Bronchus fibroblast of lung (primary cell): ENCODE results near the gene GIMAP2. TPM values are rescaled to one million over a fixed set of nuclear protein-coding genes. Genes with fewer than 3 reads are reported as not detected.

Experiments used
- total RNA-seq: library from RNA; depleted of rRNA; stranded (reverse); fragments of >200 nt; gene quantifications from 2 replicates; pipeline ENCODE4 v1.2.3, GENCODE V29; 2015

GIMAP2 gene
- total RNA-seq, result 0.15 and 0.34 TPM in 2 replicates

GRCh38 chr7:150685219-150686029, at the start of gene GIMAP2:
Gene GIMAP2 (plus strand): TSS chr7:150685706. CDS start chr7:150687060, 1,354 bp downstream.

DNA sequence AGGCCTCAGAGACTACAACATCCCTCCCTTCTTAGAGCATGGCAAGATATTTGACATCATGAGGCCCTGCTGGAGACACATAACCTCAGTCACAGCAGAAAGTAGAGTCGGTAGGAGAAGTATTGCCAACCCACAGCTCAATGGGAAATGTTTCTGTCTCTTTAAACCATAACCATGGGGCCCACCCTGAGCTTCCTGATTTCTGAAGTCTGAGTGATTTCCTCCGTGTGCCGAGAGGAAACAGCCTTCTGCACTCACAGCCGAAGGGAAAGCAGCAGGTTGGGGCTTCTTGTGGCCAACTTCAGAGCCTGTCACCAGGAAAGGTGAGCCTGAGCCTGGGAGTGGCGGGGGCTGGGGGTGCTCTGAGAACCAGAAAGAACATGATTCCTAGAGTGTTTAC, 30.9 kb downstream of the GIMAP2 start, which contains the start of gene GIMAP1:
Gene GIMAP1, plus strand, starts transcription at position 246 of the 400 bp plus-strand sequence. CDS start 2,435 bp downstream, outside the sequence.

GRCh38 chr7:150737265-150738055, 52.0 kb downstream of the GIMAP2 start, which contains the start of gene GIMAP5:
Gene GIMAP5 (plus strand): TSS chr7:150737418. CDS start chr7:150740885, 3,467 bp downstream.

Other genes starting within 250 kb of the GIMAP2 start
- not detected in 2 replicates for gene GIMAP8, start 235.1 kb upstream of the GIMAP2 start, total RNA-seq
- not detected in 2 replicates for gene GIMAP7, start 170.8 kb upstream of the GIMAP2 start, total RNA-seq
- gene GIMAP4, start 118.3 kb upstream of the GIMAP2 start, total RNA-seq, result not detected in 2 replicates
- gene GIMAP6, start 53.3 kb upstream of the GIMAP2 start, total RNA-seq, result not detected in 2 replicates
- gene GIMAP1, start 30.9 kb downstream of the GIMAP2 start, total RNA-seq, result not detected in 2 replicates
- not detected in 2 replicates for gene GIMAP5, start 51.7 kb downstream of the GIMAP2 start, total RNA-seq
- gene TMEM176B, start 114.7 kb downstream of the GIMAP2 start, total RNA-seq, result 0.30 TPM in 1 of 2 replicates, not detected in the other
- 0.15 and 0.50 TPM in 2 replicates for gene TMEM176A, start 115.1 kb downstream of the GIMAP2 start, total RNA-seq
- not detected in 2 replicates for gene AOC1, start 166.8 kb downstream of the GIMAP2 start, total RNA-seq